ENCODE results near the gene SH3BGRL2. TPM values are rescaled to one million over a fixed set of nuclear protein-coding genes. Genes with fewer than 3 reads are reported as not detected.

The SH3BGRL2 gene
- total and polyA plus RNA-seq, 2 experiments from 2014 or later, result 8.4 to 24.5 TPM

- H3K9me3 Mint-ChIP-seq, result no peaks in the 10 kb centered on the region
- no peaks in the 10 kb centered on the region for H3K79me2 ChIP-seq (replicated peaks; ENCODE audit: insufficient read depth)
- H3K27me3 ChIP-seq (ENCODE audit: insufficient read depth), result peaks cover 17% of the 10 kb centered on the region
- no peak overlapping the region for H3K4me3 ChIP-seq
- no peaks in the 10 kb centered on the region for H3K36me3 ChIP-seq (ENCODE audit: insufficient read depth)
- H2AFZ ChIP-seq, result no peak overlapping the region
- no peak overlapping the region for H3K27ac ChIP-seq (ENCODE audit: low read depth)
- peaks cover 5% of the 10 kb centered on the region; the same call in 2 of the 3 replicates for H3K4me1 Mint-ChIP-seq
- H3K4me1 ChIP-seq (ENCODE audit: insufficient read depth), result peaks cover 7% of the 10 kb centered on the region
- no peak for TF ChIP-seq EZH2phosphoT487 (IDR thresholded peaks at IDR 0.05; ENCODE audit: unreplicated experiment)
- no peak for TF ChIP-seq STAT1 (IDR thresholded peaks at IDR 0.05; ENCODE audit: unreplicated experiment)
- TF ChIP-seq EZH2 (IDR thresholded peaks at IDR 0.05; ENCODE audit: low read depth, unreplicated experiment), result no peak
- TF ChIP-seq POLR2AphosphoS5 (IDR thresholded peaks at IDR 0.05; ENCODE audit: low read depth), result no peak
- no peak for TF ChIP-seq CTCF (conservative IDR thresholded peaks at IDR 0.05; ENCODE audit: low read depth in 2 of 2)
- TF ChIP-seq ZNF331 (CRISPR knock-in tag; IDR thresholded peaks at IDR 0.05; ENCODE audit: low read depth), result no peak
- TF ChIP-seq ZNF114 (CRISPR knock-in tag; IDR thresholded peaks at IDR 0.05), result no peak
- TF ChIP-seq JUNB (IDR thresholded peaks at IDR 0.05; ENCODE audit: unreplicated experiment), result no peak
- no peak for TF ChIP-seq REST (IDR thresholded peaks at IDR 0.05; ENCODE audit: unreplicated experiment)
- TF ChIP-seq ETS1 (IDR thresholded peaks at IDR 0.05), result no peak
- TF ChIP-seq ZNF462 (CRISPR knock-in tag; IDR thresholded peaks at IDR 0.05), result no peak
- no peak for TF ChIP-seq CREB1 (CRISPR knock-in tag; IDR thresholded peaks at IDR 0.05; ENCODE audit: low read depth)
- TF ChIP-seq NANOG (IDR thresholded peaks at IDR 0.05; ENCODE audit: borderline replicate concordance), result no peak
- ATAC-seq (no peak), DNase-seq (ENCODE audit: low spot score) (no peak)
- H3F3A ChIP-seq (replicated peaks; ENCODE audit: low read depth), result no peaks in the 10 kb centered on the region
- H3K36me3 Mint-ChIP-seq (ENCODE audit: low read depth), result no peaks in the 10 kb centered on the region
- peaks cover 7% of the 10 kb centered on the region for H3K27me3 Mint-ChIP-seq (ENCODE audit: insufficient read depth, low read depth, poor library complexity)
- no peaks in the 10 kb centered on the region for H3K9me2 ChIP-seq (ENCODE audit: insufficient read depth)
- H4K20me1 ChIP-seq (replicated peaks; ENCODE audit: insufficient read depth), result no peaks in the 10 kb centered on the region
- no peak overlapping the region for H3K27ac Mint-ChIP-seq
- H3K4me3 Mint-ChIP-seq, result no peak overlapping the region
- H3K4me2 ChIP-seq, result no peak overlapping the region
These were observed 4.3 kb upstream of the SH3BGRL2 start for GRCh38 chr6:79626811-79627210.
